Smooth muscle cell (in vitro differentiated cells): ENCODE measurements around the gene FANCL. TPM values are rescaled to one million over a fixed set of nuclear protein-coding genes. Genes with fewer than 3 reads are reported as not detected.

Source experiments
- DNase-seq: peaks from one replicate; lab custom pipeline; 2025; ENCODE audit not compliant: unreplicated experiment; lab: John Stamatoyannopoulos, UW
- H2AFZ ChIP-seq: fragments of 200-600 bp; sonication (generic); 2 replicates; pipeline ENCODE4 v1.6.0; 2016; ENCODE audit warnings: antibody characterized with exemption, low read depth, mild to moderate bottlenecking
- H3F3A ChIP-seq: fragments of 200-600 bp; sonication (generic); 2 replicates; pipeline ENCODE4 v1.6.0; 2017; ENCODE audit warnings: antibody characterized with exemption, low read depth
- H3K27ac ChIP-seq: fragments of 200-600 bp; sonication (generic); 2 replicates; pipeline ENCODE4 v1.5.1; 2016; ENCODE audit warnings: low read depth, mild to moderate bottlenecking
- H3K27me3 ChIP-seq: fragments of 200-600 bp; sonication (generic); 2 replicates; pipeline ENCODE4 v1.6.1; 2016; ENCODE audit warnings: low read depth, mild to moderate bottlenecking
- H3K36me3 ChIP-seq: fragments of 200-600 bp; sonication (generic); 2 replicates; pipeline ENCODE4 v1.5.1; 2016; ENCODE audit warnings: low read depth
- H3K4me1 ChIP-seq: fragments of 200-600 bp; sonication (generic); 2 replicates; pipeline ENCODE4 v1.5.1; 2016; ENCODE audit warnings: low read depth
- H3K4me2 ChIP-seq: fragments of 200-600 bp; sonication (generic); 2 replicates; pipeline ENCODE4 v1.6.0; 2016; ENCODE audit warnings: mild to moderate bottlenecking
- H3K4me3 ChIP-seq: fragments of 200-600 bp; sonication (generic); 2 replicates; pipeline ENCODE4 v1.5.1; 2016; ENCODE audit warnings: mild to moderate bottlenecking
- H3K79me2 ChIP-seq: fragments of 200-600 bp; sonication (generic); 2 replicates; pipeline ENCODE4 v1.6.0; 2016; ENCODE audit warnings: low read depth, mild to moderate bottlenecking
- H3K9ac ChIP-seq: fragments of 200-600 bp; sonication (generic); 2 replicates; pipeline ENCODE4 v1.6.0; 2016; ENCODE audit warnings: low read depth
- H3K9me3 ChIP-seq: fragments of 200-600 bp; sonication (generic); replicated peaks from 2 replicates; pipeline ENCODE4 v1.5.1; 2016; ENCODE audit warnings: low read depth
- H4K20me1 ChIP-seq: fragments of 200-600 bp; sonication (generic); 2 replicates; pipeline ENCODE4 v1.6.0; 2016; ENCODE audit warnings: low read depth
- WGBS: methylation state at CpG from one replicate; pipeline ENCODE4 v1.1.7; 2016; ENCODE audit warnings: low lambda C conversion rate; 5-methylcytosine and 5-hydroxymethylcytosine counted together
- polyA plus RNA-seq: library from polyadenylated mRNA; unstranded; fragments of >200 nt; fragmentation: Nextera tagmentation; extraction: Ambion mirVana; gene quantifications from 2 replicates; pipeline ENCODE4 v1.2.1, GENCODE V29; 2016
- total RNA-seq: library from RNA; depleted of rRNA; stranded (reverse); fragments of >200 nt; gene quantifications from 2 replicates; pipeline ENCODE4 v1.2.3, GENCODE V29; 2014
- TF ChIP-seq, protein P1 (sequence below): fragments of 200-600 bp; sonication (generic); IDR thresholded peaks from 2 replicates; pipeline ENCODE4 v1.5.1; 2017; ENCODE audit warnings: borderline replicate concordance, mild to moderate bottlenecking, antibody characterized with exemption; ENCODE audit not compliant: insufficient read depth, poor library complexity, severe bottlenecking

Gene FANCL
- total and polyA plus RNA-seq, 2 experiments from 2014 or later = 17.2 to 27.5 TPM

GRCh38 chr2:58140508-58141072 lies 100.5 kb downstream of the FANCL start:
- TF ChIP-seq, protein P1, sequence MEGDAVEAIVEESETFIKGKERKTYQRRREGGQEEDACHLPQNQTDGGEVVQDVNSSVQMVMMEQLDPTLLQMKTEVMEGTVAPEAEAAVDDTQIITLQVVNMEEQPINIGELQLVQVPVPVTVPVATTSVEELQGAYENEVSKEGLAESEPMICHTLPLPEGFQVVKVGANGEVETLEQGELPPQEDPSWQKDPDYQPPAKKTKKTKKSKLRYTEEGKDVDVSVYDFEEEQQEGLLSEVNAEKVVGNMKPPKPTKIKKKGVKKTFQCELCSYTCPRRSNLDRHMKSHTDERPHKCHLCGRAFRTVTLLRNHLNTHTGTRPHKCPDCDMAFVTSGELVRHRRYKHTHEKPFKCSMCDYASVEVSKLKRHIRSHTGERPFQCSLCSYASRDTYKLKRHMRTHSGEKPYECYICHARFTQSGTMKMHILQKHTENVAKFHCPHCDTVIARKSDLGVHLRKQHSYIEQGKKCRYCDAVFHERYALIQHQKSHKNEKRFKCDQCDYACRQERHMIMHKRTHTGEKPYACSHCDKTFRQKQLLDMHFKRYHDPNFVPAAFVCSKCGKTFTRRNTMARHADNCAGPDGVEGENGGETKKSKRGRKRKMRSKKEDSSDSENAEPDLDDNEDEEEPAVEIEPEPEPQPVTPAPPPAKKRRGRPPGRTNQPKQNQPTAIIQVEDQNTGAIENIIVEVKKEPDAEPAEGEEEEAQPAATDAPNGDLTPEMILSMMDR = no peak
- no peaks in the 10 kb centered on the region for H3F3A ChIP-seq
- H2AFZ ChIP-seq = no peak overlapping the region
- H3K27me3 ChIP-seq = no peaks in the 10 kb centered on the region
- 92% methylated on average over 3 of the region's 3 CpGs for WGBS
- H3K36me3 ChIP-seq = peaks cover 5% of the 10 kb centered on the region
- no peak overlapping the region for H3K4me3 ChIP-seq
- no peak overlapping the region for H3K27ac ChIP-seq
- H3K79me2 ChIP-seq = no peaks in the 10 kb centered on the region
- no peaks in the 10 kb centered on the region for H3K4me1 ChIP-seq
- DNase-seq = no peak
- no peak overlapping the region for H3K4me2 ChIP-seq
- H3K9ac ChIP-seq = no peak overlapping the region
- peaks cover 3% of the 10 kb centered on the region for H3K9me3 ChIP-seq
- H4K20me1 ChIP-seq = no peaks in the 10 kb centered on the region

DNA sequence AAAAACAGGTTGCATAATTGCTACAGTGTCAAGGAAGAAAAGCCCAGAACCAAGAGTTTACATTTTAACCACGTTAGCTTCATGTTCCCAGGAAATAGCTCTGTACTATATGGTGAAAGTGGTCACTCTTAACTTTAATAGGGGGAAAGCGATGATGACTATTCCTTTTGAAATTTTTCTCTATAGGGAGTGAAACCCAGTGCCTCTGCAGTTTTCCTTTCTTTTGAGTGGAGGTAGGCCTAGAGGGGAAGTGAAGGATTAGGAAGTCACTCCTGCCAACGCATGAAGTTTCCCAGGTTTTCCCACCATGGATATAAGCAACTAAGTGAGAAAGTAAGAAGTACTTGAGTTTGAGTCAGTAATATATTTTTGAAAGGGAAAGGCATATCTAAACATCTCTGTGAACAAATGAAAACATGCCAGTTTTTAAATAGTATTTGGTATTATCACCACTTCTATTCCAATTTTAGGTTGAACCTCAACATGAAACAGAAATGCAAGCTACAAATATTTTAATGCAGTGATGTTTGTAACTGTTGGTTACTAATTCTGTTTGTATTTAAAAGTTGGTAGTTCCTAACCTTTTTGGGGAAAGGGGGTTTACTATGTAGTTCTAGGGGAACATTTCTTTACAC lies 102.6 kb downstream of the FANCL start:
- Histone ChIP-seq H3K9me3 (peaks cover 3% of the 10 kb centered on the region), H3K79me2 (no peaks in the 10 kb centered on the region), H3K27me3 (no peaks in the 10 kb centered on the region), H2AFZ (no peak overlapping the region), H3F3A (no peaks in the 10 kb centered on the region), H3K4me3 (no peak overlapping the region), H3K27ac (no peak overlapping the region), H4K20me1 (no peaks in the 10 kb centered on the region), H3K9ac (no peak overlapping the region), H3K4me1 (no peaks in the 10 kb centered on the region), H3K36me3 (peaks cover 5% of the 10 kb centered on the region), H3K4me2 (no peak overlapping the region)
- no peak for DNase-seq
- 61% methylated on average over 3 of the region's 3 CpGs for WGBS
- TF ChIP-seq, protein P1 = no peak

DNA sequence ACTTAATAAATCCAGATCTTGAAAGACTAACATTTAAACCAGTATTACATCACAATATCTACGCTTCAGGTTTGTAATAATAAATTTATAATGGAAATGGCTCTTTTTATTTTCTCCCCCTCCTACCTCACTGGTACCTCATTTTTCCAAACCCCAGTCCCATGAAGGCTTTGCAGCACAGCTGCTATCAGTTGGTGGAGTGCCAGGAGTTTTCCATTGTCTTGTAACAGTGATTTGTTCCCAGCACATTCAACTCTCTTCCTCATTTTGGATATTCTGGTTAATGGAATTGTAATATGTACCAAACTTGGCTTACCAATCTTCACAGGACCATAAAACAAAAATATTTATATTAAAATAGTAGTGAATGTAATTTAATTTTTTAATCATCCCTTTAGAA lies 103.3 kb downstream of the FANCL start:
- Histone ChIP-seq H3K4me2 (no peak overlapping the region), H3K4me1 (no peaks in the 10 kb centered on the region), H2AFZ (no peak overlapping the region), H4K20me1 (no peaks in the 10 kb centered on the region), H3K79me2 (no peaks in the 10 kb centered on the region), H3K9ac (no peak overlapping the region), H3K36me3 (peaks cover 5% of the 10 kb centered on the region), H3K4me3 (no peak overlapping the region), H3K9me3 (no peaks in the 10 kb centered on the region), H3F3A (no peaks in the 10 kb centered on the region), H3K27me3 (no peaks in the 10 kb centered on the region), H3K27ac (no peak overlapping the region)
- 100% methylated on average over 1 of the region's 1 CpG for WGBS
- DNase-seq = no peak
- TF ChIP-seq, protein P1 = no peak

- no peak overlapping the region for H3K4me2 ChIP-seq
- H3K9ac ChIP-seq = no peak overlapping the region
- no peaks in the 10 kb centered on the region for H3K79me2 ChIP-seq
- TF ChIP-seq, protein P1 = no peak
- no peak overlapping the region for H3K4me3 ChIP-seq
- no peaks in the 10 kb centered on the region for H3F3A ChIP-seq
- no peak overlapping the region for H3K27ac ChIP-seq
- no peak overlapping the region for H2AFZ ChIP-seq
- H3K4me1 ChIP-seq = no peaks in the 10 kb centered on the region
- H3K27me3 ChIP-seq = no peaks in the 10 kb centered on the region
- no peak for DNase-seq
- H3K36me3 ChIP-seq = peaks cover 5% of the 10 kb centered on the region
- H4K20me1 ChIP-seq = no peaks in the 10 kb centered on the region
- no peaks in the 10 kb centered on the region for H3K9me3 ChIP-seq
Observed at GRCh38 chr2:58137221-58137620, 103.9 kb downstream of the FANCL start.
